Endothelial cell of umbilical vein (primary cell): Measurements from ENCODE around the gene RAB7A. TPM values are rescaled to one million over a fixed set of nuclear protein-coding genes. Genes with fewer than 3 reads are reported as not detected.

Experiments used
- BruUV-seq: library from RNA; stranded (reverse); fragments of 400-500 nt; replicated peaks from 2 replicates; lab custom pipeline; 2021; lab: Mats Ljungman, UMichigan
- CTCF ChIA-PET: fragments of 300-600, 350-600 bp; sonication (Branson Sonifier 250); formaldehyde crosslinking; loops from one replicate; lab custom pipeline; 2021; ENCODE audit warnings: antibody characterized with exemption, inconsistent platforms; lab: Charles Lee
- POLR2A ChIA-PET: fragments of 300-600, 350-600 bp; sonication (Branson Sonifier 250); formaldehyde crosslinking; loops from one replicate; lab custom pipeline; 2021; ENCODE audit warnings: antibody characterized with exemption, inconsistent platforms; lab: Charles Lee
- DNase-seq: peaks from one replicate; pipeline ENCODE4 v3.0.0-alpha.2; 2011; ENCODE audit warnings: low read depth, low spot score
- FAIRE-seq: peaks from 2 replicates; lab custom pipeline; 2011; peaks lifted over from hg19 to GRCh38; lab: Jason Lieb, UNC
- H2AFZ ChIP-seq: 2 replicates; pipeline ENCODE4 v1.6.0; 2012; ENCODE audit warnings: low read depth, low read length, control low read depth, inconsistent platforms
- H3K27ac ChIP-seq: 2 replicates; pipeline ENCODE4 v1.5.1; 2011; ENCODE audit warnings: low read depth, mild to moderate bottlenecking, control low read depth, low read length, moderate library complexity; ENCODE audit not compliant: insufficient read depth
- H3K27me3 ChIP-seq, 2 experiments: 2 replicates each; pipeline versions ENCODE4 v1.6.0 to v1.6.1; 2011; ENCODE audit warnings: low read length in 2 of 2, mixed read lengths in 1 of 2; ENCODE audit not compliant: control insufficient read depth in 2 of 2, insufficient read depth in 2 of 2
- H3K36me3 ChIP-seq, 2 experiments: 2 replicates in 1 of 2; 3 replicates in 1 of 2; pipeline ENCODE4 v1.5.1; 2011; ENCODE audit warnings: low read length in 2 of 2, mild to moderate bottlenecking in 1 of 2, moderate library complexity in 1 of 2; ENCODE audit not compliant: control insufficient read depth in 2 of 2, insufficient read depth in 2 of 2; ENCODE audit errors: extremely low read depth in 1 of 2
- H3K4me1 ChIP-seq: 3 replicates; pipeline ENCODE4 v1.5.1; 2011; ENCODE audit warnings: mild to moderate bottlenecking, low read length; ENCODE audit not compliant: control insufficient read depth, insufficient read depth; ENCODE audit errors: extremely low read depth
- H3K4me2 ChIP-seq: 2 replicates; pipeline ENCODE4 v1.6.1; 2011; ENCODE audit warnings: low read length, control low read depth, mixed read lengths; ENCODE audit not compliant: insufficient read depth
- H3K4me3 ChIP-seq, 3 experiments: fragments of 200-600 bp in 1 of 3; sonication (generic), shearing (Covaris generic) in 1 of 3; replicated peaks in 1 of 3; 2 replicates each; pipeline ENCODE4 v1.5.1; 2011 to 2016; ENCODE audit warnings: control low read depth in 3 of 3, low read length in 3 of 3, mild to moderate bottlenecking in 2 of 3, inconsistent platforms in 1 of 3, low read depth in 1 of 3, moderate library complexity in 1 of 3; ENCODE audit not compliant: insufficient read depth in 1 of 3
- H3K79me2 ChIP-seq: 2 replicates; pipeline ENCODE4 v1.6.0; 2012; ENCODE audit warnings: low read length, inconsistent platforms; ENCODE audit not compliant: control insufficient read depth, insufficient read depth
- H3K9ac ChIP-seq: replicated peaks from 2 replicates; pipeline ENCODE3; 2011; ENCODE audit warnings: low read length, control low read depth; ENCODE audit not compliant: insufficient read depth; ENCODE audit errors: extremely low read depth
- H3K9me1 ChIP-seq: replicated peaks from 3 replicates; pipeline ENCODE4 v1.6.0; 2011; ENCODE audit warnings: mild to moderate bottlenecking, low read length; ENCODE audit not compliant: control insufficient read depth, insufficient read depth; ENCODE audit errors: extremely low read depth
- H3K9me3 ChIP-seq: replicated peaks from 2 replicates; pipeline ENCODE4 v1.5.1; 2012; ENCODE audit warnings: low read length, inconsistent platforms; ENCODE audit not compliant: control insufficient read depth, insufficient read depth
- H4K20me1 ChIP-seq: replicated peaks from 2 replicates; pipeline ENCODE3; 2011; ENCODE audit warnings: mild to moderate bottlenecking, low read length; ENCODE audit not compliant: control insufficient read depth, insufficient read depth; ENCODE audit errors: extremely low read depth
- CTCF ChIP-seq, 2 donors: IDR thresholded peaks; 1 replicate in 1 of 2; 2 replicates in 1 of 2; pipeline ENCODE4 v1.5.1; 2011; ENCODE audit warnings: low read length in 2 of 2, mild to moderate bottlenecking in 2 of 2, moderate library complexity in 2 of 2, control low read depth in 1 of 2, inconsistent platforms in 1 of 2, low read depth in 1 of 2; ENCODE audit not compliant: insufficient read depth in 1 of 2; ENCODE audit errors: extremely low read depth in 1 of 2
- EZH2 ChIP-seq: IDR thresholded peaks from 2 replicates; pipeline ENCODE4 v1.6.1; 2012; ENCODE audit warnings: borderline replicate concordance, low read depth, mild to moderate bottlenecking, moderate library complexity, low read length, inconsistent platforms; ENCODE audit not compliant: severe bottlenecking
- FOS ChIP-seq: IDR thresholded peaks from 2 replicates; pipeline ENCODE4 v1.6.1; 2011; ENCODE audit warnings: mild to moderate bottlenecking, low read length, moderate library complexity, borderline replicate concordance; ENCODE audit not compliant: insufficient read depth
- GATA2 ChIP-seq: IDR thresholded peaks from 2 replicates; pipeline ENCODE4 v1.7.0; 2011; ENCODE audit warnings: low read depth, mild to moderate bottlenecking, moderate library complexity, mixed read lengths, low read length; ENCODE audit not compliant: insufficient read length, insufficient read depth
- JUN ChIP-seq: IDR thresholded peaks from 2 replicates; pipeline ENCODE4 v1.6.1; 2011; ENCODE audit warnings: borderline replicate concordance, low read depth; ENCODE audit not compliant: insufficient read length, insufficient read depth
- MAX ChIP-seq: IDR thresholded peaks from 2 replicates; pipeline ENCODE4 v1.6.1; 2011; ENCODE audit not compliant: insufficient read depth, insufficient read length
- POLR2A ChIP-seq: IDR thresholded peaks from 2 replicates; pipeline ENCODE4 v1.6.1; 2012; ENCODE audit warnings: low read depth, mild to moderate bottlenecking, control low read depth, low read length
- dilution Hi-C: fragments of 300-500 bp; cut with MboI; formaldehyde crosslinking; loops from one replicate; pipeline ENCODE4 v1.15.0; 2019; ENCODE audit warnings: low sequenced_read_pairs; ENCODE audit not compliant: extremely low pct_ligation_motif_present
- intact Hi-C: fragments of 100-400 bp; cut with micrococcal nuclease; formaldehyde crosslinking; loops from one replicate; pipeline ENCODE4 v1.10.0; 2022
- polyA plus RNA-seq, 4 experiments: library from polyadenylated mRNA; depleted of rRNA in 3 of 4; stranded (reverse) in 3 of 4; unstranded in 1 of 4; fragments of >200 nt; gene quantifications; 2 replicates each; pipeline versions ENCODE4 v1.2.1 to v1.2.3, GENCODE V29; 2011 to 2012; ENCODE audit warnings: missing spikeins in 1 of 4
- total RNA-seq: library from RNA; stranded (reverse); gene quantifications from 2 replicates; pipeline ENCODE4 v1.2.3, GENCODE V29; 2021

Gene RAB7A
- total and polyA plus RNA-seq, 2 donors (not counting 3 experiments of a cell fraction or from before 2014, with no cell fraction given), result 243 to 262 TPM

- no peaks in the 10 kb centered on the region for H3K27me3 ChIP-seq
- no peak overlapping the region for H3K27ac ChIP-seq
- H3K4me1 ChIP-seq, result no peaks in the 10 kb centered on the region
- ChIA-PET CTCF (interaction anchor here (2.2 kb wide), 1 partner anchor 173 kb away, joined by 6 read pairs; no protein-coding TSS in a partner anchor), POLR2A (no interaction called here)
- H3K4me3 ChIP-seq, result no peak overlapping the region
- H4K20me1 ChIP-seq, result no peaks in the 10 kb centered on the region
- no peaks in the 10 kb centered on the region for H3K9me1 ChIP-seq
- no peak for TF ChIP-seq EZH2
- no peak for TF ChIP-seq GATA2
- intact Hi-C loops, result no loop called here
- no peak overlapping the region for H2AFZ ChIP-seq
- no peak overlapping the region for H3K4me2 ChIP-seq
- no peaks in the 10 kb centered on the region for H3K36me3 ChIP-seq
- no peaks in the 10 kb centered on the region for H3K9me3 ChIP-seq
- DNase-seq (no peak), FAIRE-seq (no peak)
- no peaks in the 10 kb centered on the region for H3K79me2 ChIP-seq
- BruUV-seq, result no TSS peak
- dilution Hi-C loops, result no loop called here
- H3K9ac ChIP-seq, result no peak overlapping the region
Measured at GRCh38 chr3:128853826-128854225, 127.8 kb downstream of the RAB7A start.

- H3K4me1 ChIP-seq, result no peaks in the 10 kb centered on the region
- POLR2A ChIA-PET, result no interaction called here
- dilution Hi-C loops (no loop called here), intact Hi-C loops (no loop called here)
- CTCF ChIA-PET, result no interaction called here
- no peak overlapping the region for H3K4me2 ChIP-seq
- BruUV-seq, result no TSS peak
- H3K36me3 ChIP-seq, result no peaks in the 10 kb centered on the region
- no peaks in the 10 kb centered on the region for H3K27me3 ChIP-seq
- DNase-seq, result peak; percentile 9
- H3K9me1 ChIP-seq, result no peaks in the 10 kb centered on the region
- H3K9me3 ChIP-seq, result peaks cover 5% of the 10 kb centered on the region
- H3K4me3 ChIP-seq, result no peak overlapping the region
- no peak overlapping the region for H3K9ac ChIP-seq
- no peak for FAIRE-seq
- no peaks in the 10 kb centered on the region for H4K20me1 ChIP-seq
- TF ChIP-seq GATA2, result no peak
- no peak for TF ChIP-seq POLR2A
- TF ChIP-seq JUN, result no peak
- TF ChIP-seq FOS, result no peak
- no peak for TF ChIP-seq CTCF (IDR thresholded peaks at IDR 0.05; ENCODE audit: extremely low read depth in 1 of 2, insufficient read depth in 1 of 2, low read depth in 1 of 2, low read length in 2 of 2)
- no peak for TF ChIP-seq MAX
- H2AFZ ChIP-seq, result no peak overlapping the region
- no peaks in the 10 kb centered on the region for H3K79me2 ChIP-seq
- H3K27ac ChIP-seq, result no peak overlapping the region
Measured at GRCh38 chr3:128854475-128854874, 128.5 kb downstream of the RAB7A start.
